Nephron (organoid): Measurements from ENCODE around the gene SYNPO2.
"Not testable (repeated sequence)": the region's sequence is repeated elsewhere in the genome, so short reads cannot be mapped to it uniquely, and the experiment has no call there.

Experiments
- H3K27ac Mint-ChIP-seq, 3 experiments: 2 replicates each; pipeline ENCODE4 v1.8.0; 2020; ENCODE audit warnings: mixed read lengths in 3 of 3, mild to moderate bottlenecking in 2 of 3, moderate library complexity in 1 of 3
- H3K27me3 Mint-ChIP-seq: 2 replicates; pipeline ENCODE4 v1.8.0; 2021; ENCODE audit warnings: low read depth, mild to moderate bottlenecking, moderate library complexity, mixed read lengths
- H3K36me3 Mint-ChIP-seq: 2 replicates; pipeline ENCODE4 v1.8.0; 2020; ENCODE audit warnings: low read depth, mixed read lengths
- H3K4me1 Mint-ChIP-seq: 2 replicates; pipeline ENCODE4 v1.8.0; 2020; ENCODE audit warnings: mixed read lengths
- H3K4me3 Mint-ChIP-seq, 3 experiments: 2 replicates each; pipeline ENCODE4 v1.8.0; 2020; ENCODE audit warnings: mild to moderate bottlenecking in 3 of 3, mixed read lengths in 3 of 3, moderate library complexity in 2 of 3
- H3K9me3 Mint-ChIP-seq: 2 replicates; pipeline ENCODE4 v1.8.0; 2020; ENCODE audit warnings: mixed read lengths
- TF ChIP-seq, protein P1 (sequence below), 3 experiments: fragments of 200-600 bp; sonication (generic); IDR thresholded peaks; one replicate each; pipeline ENCODE4 v1.5.0; 2021; ENCODE audit warnings: antibody characterized with exemption in 3 of 3; ENCODE audit not compliant: unreplicated experiment in 3 of 3

The SYNPO2 gene

DNA sequence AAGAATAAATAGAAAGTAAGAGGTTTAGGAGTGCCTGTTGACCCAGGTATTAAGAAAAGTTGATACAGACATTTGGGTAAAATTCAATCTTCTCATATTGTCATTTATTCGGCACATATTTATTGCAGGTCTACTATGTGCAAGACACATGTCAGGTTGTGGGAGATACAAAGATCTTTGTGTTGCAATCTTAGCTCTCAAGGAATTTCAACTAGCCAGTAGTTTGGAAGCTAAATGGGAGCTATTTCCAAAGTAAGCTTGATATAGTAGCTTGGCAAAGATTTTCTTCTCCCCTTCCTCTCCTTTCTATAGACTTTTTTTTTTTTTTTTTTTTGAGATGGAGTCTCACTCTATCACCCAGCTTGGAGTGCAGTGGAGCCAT is 122.9 kb downstream of the SYNPO2 start:
- Mint-ChIP-seq H3K27ac (no peak overlapping the region), H3K9me3 (peaks cover 2% of the 10 kb centered on the region), H3K36me3 (no peaks in the 10 kb centered on the region), H3K4me1 (peaks cover 3% of the 10 kb centered on the region), H3K4me3 (no peak overlapping the region), H3K27me3 (no peaks in the 10 kb centered on the region)
- TF ChIP-seq, protein P1, sequence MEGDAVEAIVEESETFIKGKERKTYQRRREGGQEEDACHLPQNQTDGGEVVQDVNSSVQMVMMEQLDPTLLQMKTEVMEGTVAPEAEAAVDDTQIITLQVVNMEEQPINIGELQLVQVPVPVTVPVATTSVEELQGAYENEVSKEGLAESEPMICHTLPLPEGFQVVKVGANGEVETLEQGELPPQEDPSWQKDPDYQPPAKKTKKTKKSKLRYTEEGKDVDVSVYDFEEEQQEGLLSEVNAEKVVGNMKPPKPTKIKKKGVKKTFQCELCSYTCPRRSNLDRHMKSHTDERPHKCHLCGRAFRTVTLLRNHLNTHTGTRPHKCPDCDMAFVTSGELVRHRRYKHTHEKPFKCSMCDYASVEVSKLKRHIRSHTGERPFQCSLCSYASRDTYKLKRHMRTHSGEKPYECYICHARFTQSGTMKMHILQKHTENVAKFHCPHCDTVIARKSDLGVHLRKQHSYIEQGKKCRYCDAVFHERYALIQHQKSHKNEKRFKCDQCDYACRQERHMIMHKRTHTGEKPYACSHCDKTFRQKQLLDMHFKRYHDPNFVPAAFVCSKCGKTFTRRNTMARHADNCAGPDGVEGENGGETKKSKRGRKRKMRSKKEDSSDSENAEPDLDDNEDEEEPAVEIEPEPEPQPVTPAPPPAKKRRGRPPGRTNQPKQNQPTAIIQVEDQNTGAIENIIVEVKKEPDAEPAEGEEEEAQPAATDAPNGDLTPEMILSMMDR (IDR thresholded peaks at IDR 0.05; ENCODE audit: unreplicated experiment in 3 of 3): no peak

DNA sequence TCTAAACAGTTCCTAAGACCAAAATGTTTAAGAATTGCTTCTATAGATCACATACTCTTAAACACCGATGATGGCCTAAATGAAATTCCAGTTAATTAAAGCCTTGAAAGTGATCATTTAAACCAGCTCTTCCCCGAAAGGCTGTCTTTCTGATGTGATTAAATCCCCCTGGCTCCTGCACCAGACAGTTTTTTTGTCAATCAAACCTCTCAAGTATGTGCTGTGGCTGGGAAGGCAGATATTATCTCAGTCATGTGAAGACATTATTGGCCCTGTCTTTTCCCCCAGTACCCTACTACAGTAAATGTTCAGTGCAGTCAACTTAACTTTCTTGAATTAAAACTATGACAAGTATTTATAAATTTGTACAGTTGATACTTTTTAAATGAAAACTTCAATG is 126.0 kb downstream of the SYNPO2 start:
- no peak overlapping the region for H3K27ac Mint-ChIP-seq
- no peaks in the 10 kb centered on the region for H3K9me3 Mint-ChIP-seq
- TF ChIP-seq, protein P1 (IDR thresholded peaks at IDR 0.05; ENCODE audit: unreplicated experiment in 3 of 3): no peak
- H3K4me1 Mint-ChIP-seq: peaks cover 5% of the 10 kb centered on the region
- H3K27me3 Mint-ChIP-seq: no peaks in the 10 kb centered on the region
- H3K36me3 Mint-ChIP-seq: no peaks in the 10 kb centered on the region
- H3K4me3 Mint-ChIP-seq: no peak overlapping the region

DNA sequence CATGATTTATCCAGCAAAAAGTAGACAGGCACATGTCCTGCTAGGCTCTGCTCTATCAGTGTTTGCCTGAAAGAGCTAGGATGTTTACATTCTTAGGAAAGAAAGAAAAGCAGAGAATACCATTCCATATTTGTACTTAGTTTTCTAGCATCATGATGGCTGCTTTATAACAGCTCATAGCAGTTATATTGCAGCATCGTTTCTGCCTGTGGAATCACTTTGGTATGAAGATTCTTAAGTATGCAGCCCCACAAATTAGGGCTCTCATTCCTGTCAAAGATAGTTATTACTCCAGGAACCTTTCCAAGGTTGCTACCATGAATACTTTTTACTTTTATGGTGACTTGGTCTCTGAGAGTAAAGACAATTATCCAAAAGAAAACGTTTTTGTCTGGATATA is 128.0 kb downstream of the SYNPO2 start:
- no peaks in the 10 kb centered on the region for H3K9me3 Mint-ChIP-seq
- no peaks in the 10 kb centered on the region for H3K36me3 Mint-ChIP-seq

DNA sequence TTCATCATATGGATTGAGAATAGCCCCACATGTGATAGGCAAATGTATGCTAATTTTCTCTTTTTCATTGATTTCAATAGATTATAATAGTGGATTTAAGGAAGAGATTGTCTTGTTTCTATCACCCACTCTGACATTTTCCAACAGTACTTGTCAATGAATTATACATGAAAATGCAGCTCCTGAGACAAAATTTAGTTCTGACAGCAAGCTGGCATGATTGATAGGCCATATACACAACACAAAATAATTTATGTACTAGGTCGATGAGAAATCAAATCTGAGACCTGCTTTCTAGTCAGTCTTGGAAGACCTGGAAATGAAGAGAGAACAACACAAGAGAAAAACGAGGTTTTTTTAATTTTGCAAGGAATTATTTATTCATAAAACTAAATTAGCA is 129.0 kb downstream of the SYNPO2 start:
- no peak overlapping the region for H3K4me3 Mint-ChIP-seq
- no peaks in the 10 kb centered on the region for H3K9me3 Mint-ChIP-seq
- no peaks in the 10 kb centered on the region for H3K36me3 Mint-ChIP-seq
- peaks cover 5% of the 10 kb centered on the region for H3K4me1 Mint-ChIP-seq
- TF ChIP-seq, protein P1 (IDR thresholded peaks at IDR 0.05; ENCODE audit: unreplicated experiment in 3 of 3): no peak
- H3K27me3 Mint-ChIP-seq: no peaks in the 10 kb centered on the region
- H3K27ac Mint-ChIP-seq: no peak overlapping the region

More for the DNA sequence above, 128.0 kb downstream of the SYNPO2 start:
- peaks cover 5% of the 10 kb centered on the region for H3K4me1 Mint-ChIP-seq
- peak overlapping the region; percentile 32 to 75 (median 58) for H3K27ac Mint-ChIP-seq
- TF ChIP-seq, protein P1 (IDR thresholded peaks at IDR 0.05; ENCODE audit: unreplicated experiment in 3 of 3): no peak
- no peaks in the 10 kb centered on the region for H3K27me3 Mint-ChIP-seq
- H3K4me3 Mint-ChIP-seq: no peak overlapping the region

DNA sequence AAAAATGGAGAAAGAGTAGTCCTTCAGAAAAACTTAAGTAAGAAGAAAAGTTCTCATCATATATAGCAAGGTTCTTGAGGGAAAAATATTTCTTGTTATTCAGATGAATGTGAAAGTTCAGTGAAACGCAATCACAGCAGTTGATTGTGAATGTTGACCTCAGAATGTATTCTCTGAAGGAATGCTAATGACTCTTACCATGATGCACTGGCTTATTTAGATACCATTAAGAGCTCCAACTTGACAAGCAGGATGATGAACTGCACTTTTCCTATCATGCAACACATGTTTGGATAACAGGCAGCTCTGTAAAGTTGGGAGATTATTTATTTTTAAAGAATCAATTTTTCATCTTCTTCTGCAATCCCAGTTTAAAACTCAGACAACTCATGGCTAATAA is 131.5 kb downstream of the SYNPO2 start:
- H3K4me3 Mint-ChIP-seq: no peak overlapping the region
- H3K4me1 Mint-ChIP-seq: peaks cover 7% of the 10 kb centered on the region
- H3K27ac Mint-ChIP-seq: no peak overlapping the region
- no peaks in the 10 kb centered on the region for H3K9me3 Mint-ChIP-seq
- no peaks in the 10 kb centered on the region for H3K36me3 Mint-ChIP-seq
- no peaks in the 10 kb centered on the region for H3K27me3 Mint-ChIP-seq
- TF ChIP-seq, protein P1 (IDR thresholded peaks at IDR 0.05; ENCODE audit: unreplicated experiment in 3 of 3): no peak

DNA sequence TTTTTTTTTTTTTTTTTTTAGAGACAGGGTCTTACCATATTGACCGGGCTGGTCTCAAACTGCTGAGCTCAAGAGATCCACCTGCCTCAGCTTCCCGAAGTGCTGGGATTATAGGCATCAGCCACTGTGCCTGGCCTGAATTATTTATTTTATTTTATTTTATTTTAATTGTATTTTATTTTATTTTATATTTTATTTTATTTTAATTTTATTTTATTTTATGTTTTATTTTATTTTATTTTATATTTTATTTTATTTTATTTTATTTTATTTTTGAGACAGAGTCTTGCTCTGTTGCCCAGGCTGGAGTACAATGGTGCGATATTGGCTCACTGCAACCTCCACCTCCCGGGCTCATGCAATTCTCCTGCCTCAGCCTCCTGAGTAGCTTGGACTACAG is 133.9 kb downstream of the SYNPO2 start:
- H3K9me3 Mint-ChIP-seq, H3K27me3 Mint-ChIP-seq: not testable (repeated sequence)

More for the DNA sequence above, 133.9 kb downstream of the SYNPO2 start:
- H3K4me3 Mint-ChIP-seq, H3K36me3 Mint-ChIP-seq, H3K27ac Mint-ChIP-seq: not testable (repeated sequence)
- H3K4me1 Mint-ChIP-seq: peaks cover 22% of the 10 kb centered on the region
